NT2/D1 (cell line): ENCODE results near the gene MRPS11.

ENCODE experiments used
- SUZ12 ChIP-seq: IDR thresholded peaks from 2 replicates; pipeline ENCODE4 v1.6.1; 2011; ENCODE audit not compliant: insufficient read length, insufficient read depth; ENCODE audit errors: extremely low read depth
- YY1 ChIP-seq: IDR thresholded peaks from 2 replicates; pipeline ENCODE4 v1.6.1; 2011; ENCODE audit not compliant: insufficient read length, insufficient read depth
- ZNF274 ChIP-seq: IDR thresholded peaks from 2 replicates; pipeline ENCODE4 v1.6.1; 2011; ENCODE audit warnings: mild to moderate bottlenecking, low read depth, low read length

DNA sequence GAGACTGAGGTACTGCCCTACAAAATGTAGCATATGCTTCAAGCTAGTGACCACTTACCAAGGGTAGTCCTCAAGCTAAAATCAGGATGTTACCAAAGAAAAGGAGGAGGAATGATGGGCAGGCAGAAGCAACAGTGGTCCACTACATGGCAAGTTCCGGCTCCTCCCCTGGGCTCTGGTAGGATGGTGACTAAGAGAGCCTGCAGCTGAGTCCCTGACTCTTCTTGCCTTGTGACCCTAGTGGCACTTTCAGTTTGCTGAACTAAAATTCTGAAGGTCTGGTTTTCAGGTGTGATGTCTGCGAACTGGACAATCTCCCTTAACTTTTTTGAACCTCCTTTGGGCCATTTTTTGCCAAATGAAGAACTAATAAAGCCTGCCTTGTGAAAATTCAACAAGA is 41.2 kb upstream of the MRPS11 start:
- TF ChIP-seq ZNF274, result no peak
- TF ChIP-seq SUZ12, result no peak
- TF ChIP-seq YY1, result no peak
